Trophoblast cell (in vitro differentiated cells and primary cell): Measurements from ENCODE around the gene ZNF536.

Source experiments
- DNase-seq, 2 donors: peaks; one replicate each; pipeline ENCODE4 v3.0.0-alpha.2; 2016
- H2AFZ ChIP-seq: 2 replicates; pipeline ENCODE4 v1.6.1; 2013; ENCODE audit warnings: low read length, moderate library complexity, mild to moderate bottlenecking; ENCODE audit not compliant: insufficient read depth, poor library complexity
- H2AK5ac ChIP-seq: 2 replicates; pipeline ENCODE4 v1.6.1; 2013; ENCODE audit warnings: mild to moderate bottlenecking, low read length
- H2BK120ac ChIP-seq: 2 replicates; pipeline ENCODE4 v1.6.1; 2013; ENCODE audit warnings: low read length, mild to moderate bottlenecking, moderate library complexity; ENCODE audit not compliant: insufficient read depth, poor library complexity
- H2BK12ac ChIP-seq: 2 replicates; pipeline ENCODE4 v1.6.1; 2013; ENCODE audit warnings: mild to moderate bottlenecking, low read length, moderate library complexity
- H2BK5ac ChIP-seq: 2 replicates; pipeline ENCODE4 v1.6.1; 2013; ENCODE audit warnings: low read length, low read depth, moderate library complexity, mild to moderate bottlenecking; ENCODE audit not compliant: poor library complexity
- H3K14ac ChIP-seq: 2 replicates; pipeline ENCODE4 v1.6.1; 2013; ENCODE audit warnings: mild to moderate bottlenecking, low read length
- H3K18ac ChIP-seq: 2 replicates; pipeline ENCODE4 v1.6.1; 2013; ENCODE audit warnings: mild to moderate bottlenecking, low read length
- H3K23ac ChIP-seq: 2 replicates; pipeline ENCODE4 v1.6.1; 2013; ENCODE audit warnings: low read length
- H3K27ac ChIP-seq: 2 replicates; pipeline ENCODE4 v1.5.1; 2013; ENCODE audit warnings: low read depth, mild to moderate bottlenecking, inconsistent platforms, low read length, moderate library complexity
- H3K27me3 ChIP-seq: 2 replicates; pipeline ENCODE4 v1.6.1; 2013; ENCODE audit warnings: inconsistent platforms, mild to moderate bottlenecking, low read length, moderate library complexity; ENCODE audit not compliant: insufficient read depth
- H3K36me3 ChIP-seq, 2 experiments: 1 replicate in 1 of 2; 2 replicates in 1 of 2; pipeline ENCODE4 v1.6.1; 2013; ENCODE audit warnings: low read length in 2 of 2, mild to moderate bottlenecking in 2 of 2, moderate library complexity in 1 of 2; ENCODE audit not compliant: insufficient read depth in 2 of 2, control insufficient read depth in 1 of 2
- H3K4ac ChIP-seq: 2 replicates; pipeline ENCODE4 v1.6.1; 2013; ENCODE audit warnings: low read depth, mild to moderate bottlenecking, low read length, moderate library complexity
- H3K4me1 ChIP-seq, 2 experiments: 1 replicate in 1 of 2; 2 replicates in 1 of 2; pipeline ENCODE4 v1.6.1; 2013; ENCODE audit warnings: low read length in 2 of 2, mild to moderate bottlenecking in 2 of 2, moderate library complexity in 1 of 2; ENCODE audit not compliant: insufficient read depth in 2 of 2, control insufficient read depth in 1 of 2
- H3K4me2 ChIP-seq: 2 replicates; pipeline ENCODE4 v1.6.1; 2013; ENCODE audit warnings: inconsistent platforms, mild to moderate bottlenecking, low read length, moderate library complexity
- H3K4me3 ChIP-seq: 2 replicates; pipeline ENCODE4 v1.5.1; 2013; ENCODE audit warnings: mild to moderate bottlenecking, low read depth, low read length, inconsistent platforms
- H3K79me1 ChIP-seq: one replicate; pipeline ENCODE4 v1.6.1; 2013; ENCODE audit warnings: low read length
- H3K79me2 ChIP-seq: 2 replicates; pipeline ENCODE4 v1.6.1; 2013; ENCODE audit warnings: low read length, mild to moderate bottlenecking; ENCODE audit not compliant: control insufficient read depth, insufficient read depth, poor library complexity
- H3K9ac ChIP-seq: 2 replicates; pipeline ENCODE4 v1.6.1; 2013; ENCODE audit warnings: mild to moderate bottlenecking, low read length
- H3K9me3 ChIP-seq: 2 replicates; pipeline ENCODE4 v1.6.1; 2013; ENCODE audit warnings: low read depth, mild to moderate bottlenecking, control low read depth, inconsistent platforms, low read length; ENCODE audit not compliant: insufficient read depth
- H4K12ac ChIP-seq: 2 replicates; pipeline ENCODE4 v1.6.1; 2013; ENCODE audit warnings: low read depth, mild to moderate bottlenecking, low read length, moderate library complexity
- H4K8ac ChIP-seq: 2 replicates; pipeline ENCODE4 v1.6.1; 2013; ENCODE audit warnings: low read depth, mild to moderate bottlenecking, low read length, moderate library complexity
- H4K91ac ChIP-seq: one replicate; pipeline ENCODE4 v1.6.1; 2013; ENCODE audit warnings: low read depth, mild to moderate bottlenecking, low read length, moderate library complexity
- WGBS: extraction: QIAGEN DNeasy Blood & Tissue Kit; methylation state at CpG from one replicate; pipeline ENCODE4 v1.1.7; 2013; ENCODE audit warnings: missing lambda C conversion rate; ENCODE audit not compliant: insufficient read length, insufficient coverage; ENCODE audit errors: extremely low coverage; 5-methylcytosine and 5-hydroxymethylcytosine counted together

Gene ZNF536

GRCh38 chr19:30443531-30444252 is 71.5 kb downstream of the ZNF536 start:
- Histone ChIP-seq H3K79me2 (no peaks in the 10 kb centered on the region), H4K8ac (no peak overlapping the region), H2BK5ac (no peak overlapping the region), H4K91ac (no peak overlapping the region), H3K4me1 (no peaks in the 10 kb centered on the region), H2BK120ac (no peak overlapping the region), H2BK12ac (no peak overlapping the region), H3K9ac (no peak overlapping the region), H3K4me3 (no peak overlapping the region), H3K14ac (no peak overlapping the region), H3K27me3 (no peaks in the 10 kb centered on the region), H2AFZ (no peak overlapping the region), H3K9me3 (peaks cover 2% of the 10 kb centered on the region), H3K27ac (no peak overlapping the region), H3K36me3 (no peaks in the 10 kb centered on the region), H3K4ac (no peak overlapping the region), H3K79me1 (no peaks in the 10 kb centered on the region), H3K4me2 (no peak overlapping the region), H2AK5ac (no peak overlapping the region), H4K12ac (no peak overlapping the region), H3K18ac (no peak overlapping the region), H3K23ac (no peak overlapping the region)
- WGBS = no CpG with 5 or more reads among the region's 50 CpGs
- DNase-seq = no peak

GRCh38 chr19:30444253-30444671 is 72.1 kb downstream of the ZNF536 start:
- H3K27me3 ChIP-seq = no peaks in the 10 kb centered on the region
- no CpG with 5 or more reads among the region's 37 CpGs for WGBS
- no peak overlapping the region for H2BK5ac ChIP-seq
- no peak overlapping the region for H3K23ac ChIP-seq
- H4K12ac ChIP-seq = no peak overlapping the region
- no peaks in the 10 kb centered on the region for H3K79me2 ChIP-seq
- no peak overlapping the region for H3K4ac ChIP-seq
- no peak overlapping the region for H3K27ac ChIP-seq
- H3K4me1 ChIP-seq = no peaks in the 10 kb centered on the region
- H3K4me2 ChIP-seq = no peak overlapping the region
- no peak overlapping the region for H2BK12ac ChIP-seq
- no peak overlapping the region for H4K91ac ChIP-seq
- H3K18ac ChIP-seq = no peak overlapping the region
- H3K79me1 ChIP-seq = no peaks in the 10 kb centered on the region
- H3K9me3 ChIP-seq = peaks cover 2% of the 10 kb centered on the region
- H2AK5ac ChIP-seq = no peak overlapping the region
- no peak overlapping the region for H2AFZ ChIP-seq
- no peak overlapping the region for H2BK120ac ChIP-seq
- H4K8ac ChIP-seq = no peak overlapping the region
- H3K4me3 ChIP-seq = no peak overlapping the region
- no peak for DNase-seq
- no peak overlapping the region for H3K14ac ChIP-seq
- no peak overlapping the region for H3K9ac ChIP-seq
- H3K36me3 ChIP-seq = no peaks in the 10 kb centered on the region

- DNase-seq = no peak
- Histone ChIP-seq H3K9ac (no peak overlapping the region), H3K36me3 (no peaks in the 10 kb centered on the region), H3K9me3 (peaks cover 2% of the 10 kb centered on the region), H2BK5ac (no peak overlapping the region), H3K18ac (no peak overlapping the region), H3K23ac (no peak overlapping the region), H3K27ac (no peak overlapping the region), H3K79me2 (no peaks in the 10 kb centered on the region), H2BK12ac (no peak overlapping the region), H3K27me3 (no peaks in the 10 kb centered on the region), H3K4me2 (no peak overlapping the region), H3K14ac (no peak overlapping the region), H2BK120ac (no peak overlapping the region), H3K79me1 (no peaks in the 10 kb centered on the region), H2AFZ (no peak overlapping the region), H2AK5ac (no peak overlapping the region), H3K4me1 (no peaks in the 10 kb centered on the region), H4K8ac (no peak overlapping the region), H3K4me3 (no peak overlapping the region), H4K91ac (no peak overlapping the region), H4K12ac (no peak overlapping the region), H3K4ac (no peak overlapping the region)
- no CpG with 5 or more reads among the region's 29 CpGs for whole genome bisulfite sequencing
These were observed 72.6 kb downstream of the ZNF536 start for GRCh38 chr19:30444686-30445232.

- Histone ChIP-seq H3K14ac (no peak overlapping the region), H2AFZ (no peak overlapping the region), H2AK5ac (no peak overlapping the region), H3K79me1 (no peaks in the 10 kb centered on the region), H3K4me3 (no peak overlapping the region), H3K27me3 (no peaks in the 10 kb centered on the region), H2BK12ac (no peak overlapping the region), H3K4ac (no peak overlapping the region), H3K23ac (no peak overlapping the region), H4K91ac (no peak overlapping the region), H3K9ac (no peak overlapping the region), H3K9me3 (peaks cover 2% of the 10 kb centered on the region), H3K27ac (no peak overlapping the region), H2BK5ac (no peak overlapping the region), H2BK120ac (no peak overlapping the region), H3K4me2 (no peak overlapping the region), H3K4me1 (peaks cover 0 to 3% of the 10 kb centered on the region in 2 experiments), H3K18ac (no peak overlapping the region), H3K79me2 (no peaks in the 10 kb centered on the region), H4K12ac (no peak overlapping the region), H3K36me3 (no peaks in the 10 kb centered on the region), H4K8ac (no peak overlapping the region)
- no peak for DNase-seq
- WGBS = no CpG with 5 or more reads among the region's 29 CpGs
These were observed 73.2 kb downstream of the ZNF536 start for GRCh38 chr19:30445385-30445784.
